Keratinocyte (primary cell): ENCODE data around the gene GARS1.

Source experiments
- EZH2 ChIP-seq: IDR thresholded peaks from one replicate; pipeline ENCODE4 v1.6.1; 2012; ENCODE audit warnings: inconsistent platforms, mild to moderate bottlenecking, low read length, moderate library complexity
- TF ChIP-seq, protein P1 (sequence below), 3 experiments: IDR thresholded peaks in 1 of 3; conservative IDR thresholded peaks in 1 of 3; optimal IDR thresholded peaks in 1 of 3; 2 replicates in 2 of 3; 3 replicates in 1 of 3; pipeline versions ENCODE3 to v1.5.1; 2011; ENCODE audit warnings: low read length in 3 of 3, mild to moderate bottlenecking in 3 of 3, moderate library complexity in 2 of 3, control low read depth in 1 of 3, inconsistent platforms in 1 of 3; ENCODE audit not compliant: insufficient read depth in 2 of 3; ENCODE audit errors: extremely low read depth in 1 of 3

DNA sequence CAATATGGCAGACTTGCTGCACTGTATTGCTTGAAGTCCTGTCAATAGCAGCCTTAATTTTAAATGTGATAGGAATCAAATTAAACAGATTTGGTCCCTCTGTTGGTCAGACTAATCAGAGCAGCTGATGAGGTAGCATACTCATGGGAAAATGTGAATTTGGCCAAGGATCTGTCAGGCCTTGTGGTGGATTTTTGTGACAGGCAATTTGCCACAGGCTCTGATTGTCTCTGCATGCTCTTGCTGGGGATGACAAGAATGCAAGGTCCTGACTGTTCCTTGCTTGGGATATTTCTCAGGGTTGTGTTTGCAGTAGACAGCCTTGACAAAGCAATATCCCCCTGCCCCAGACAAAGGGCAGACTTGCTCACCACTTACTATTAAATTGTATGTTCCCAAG lies 41.5 kb upstream of the GARS1 start:
- TF ChIP-seq, protein P1, sequence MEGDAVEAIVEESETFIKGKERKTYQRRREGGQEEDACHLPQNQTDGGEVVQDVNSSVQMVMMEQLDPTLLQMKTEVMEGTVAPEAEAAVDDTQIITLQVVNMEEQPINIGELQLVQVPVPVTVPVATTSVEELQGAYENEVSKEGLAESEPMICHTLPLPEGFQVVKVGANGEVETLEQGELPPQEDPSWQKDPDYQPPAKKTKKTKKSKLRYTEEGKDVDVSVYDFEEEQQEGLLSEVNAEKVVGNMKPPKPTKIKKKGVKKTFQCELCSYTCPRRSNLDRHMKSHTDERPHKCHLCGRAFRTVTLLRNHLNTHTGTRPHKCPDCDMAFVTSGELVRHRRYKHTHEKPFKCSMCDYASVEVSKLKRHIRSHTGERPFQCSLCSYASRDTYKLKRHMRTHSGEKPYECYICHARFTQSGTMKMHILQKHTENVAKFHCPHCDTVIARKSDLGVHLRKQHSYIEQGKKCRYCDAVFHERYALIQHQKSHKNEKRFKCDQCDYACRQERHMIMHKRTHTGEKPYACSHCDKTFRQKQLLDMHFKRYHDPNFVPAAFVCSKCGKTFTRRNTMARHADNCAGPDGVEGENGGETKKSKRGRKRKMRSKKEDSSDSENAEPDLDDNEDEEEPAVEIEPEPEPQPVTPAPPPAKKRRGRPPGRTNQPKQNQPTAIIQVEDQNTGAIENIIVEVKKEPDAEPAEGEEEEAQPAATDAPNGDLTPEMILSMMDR (optimal IDR thresholded peaks at IDR 0.05 in 1 of 3, IDR thresholded peaks at IDR 0.05 in 1 of 3, conservative IDR thresholded peaks at IDR 0.05 in 1 of 3; ENCODE audit: extremely low read depth in 1 of 3, insufficient read depth in 2 of 3, low read length in 3 of 3): no peak
- no peak for TF ChIP-seq EZH2
